Measurements from ENCODE around the gene GPR34.
"Not testable (repeated sequence)": the region's sequence is repeated elsewhere in the genome, so short reads cannot be mapped to it uniquely, and the experiment has no call there.

DNA sequence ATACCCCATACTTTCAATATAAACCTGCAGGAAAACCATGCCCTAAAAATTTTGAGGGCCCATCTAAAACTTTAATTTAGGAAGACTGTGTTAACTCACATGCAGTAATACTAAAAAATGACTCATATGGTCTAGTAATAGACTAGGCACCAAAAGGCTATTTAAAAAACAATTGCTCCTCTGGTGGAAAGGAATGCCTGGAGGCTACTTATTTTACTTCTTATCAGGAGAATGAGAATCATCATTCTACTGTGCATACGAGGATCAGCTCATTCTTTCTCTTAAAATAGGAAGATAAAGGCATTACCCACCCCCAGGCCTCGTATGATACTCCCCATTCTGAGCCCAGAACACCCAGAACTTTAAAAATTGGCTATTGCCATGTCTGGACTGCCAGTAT lies 42.6 kb upstream of the GPR34 start:
- not testable (repeated sequence) for TF ChIP-seq ZNF274 (IDR thresholded peaks at IDR 0.05; ENCODE audit: low read depth, low read length); SUZ12 (IDR thresholded peaks at IDR 0.05; ENCODE audit: extremely low read depth, insufficient read depth, insufficient read length); YY1 (IDR thresholded peaks at IDR 0.05; ENCODE audit: insufficient read depth, insufficient read length)

All from NT2/D1 (cell line).